BLaER1 treated with 17β-estradiol and CSF1 and Interleukin-3, amounts not matched to agents 10 nM and 100 nM (cell line): ENCODE data around the gene CEP170B.

Experiments used
- H3K27ac ChIP-seq, 11 experiments: shearing (Covaris generic); formaldehyde crosslinking; 2 replicates each; pipeline ENCODE4 v1.8.1; 2022
- H3K27me3 ChIP-seq, 11 experiments: shearing (Covaris generic); formaldehyde crosslinking; 2 replicates each; pipeline ENCODE4 v1.8.1; 2022
- H3K36me3 ChIP-seq, 11 experiments: shearing (Covaris generic); formaldehyde crosslinking; 2 replicates each; pipeline ENCODE4 v1.8.1; 2022
- H3K4me1 ChIP-seq, 10 experiments: shearing (Covaris generic); formaldehyde crosslinking; 2 replicates each; pipeline ENCODE4 v1.8.1; 2022
- H3K4me2 ChIP-seq, 11 experiments: shearing (Covaris generic); formaldehyde crosslinking; 2 replicates each; pipeline ENCODE4 v1.8.1; 2022
- H3K4me3 ChIP-seq, 10 experiments: shearing (Covaris generic); formaldehyde crosslinking; 2 replicates each; pipeline ENCODE4 v1.8.1; 2022
- H3K9ac ChIP-seq, 11 experiments: shearing (Covaris generic); formaldehyde crosslinking; 2 replicates each; pipeline ENCODE4 v1.8.1; 2022
- H3K9me3 ChIP-seq, 11 experiments: shearing (Covaris generic); formaldehyde crosslinking; replicated peaks in 1 of 11; 2 replicates each; pipeline ENCODE4 v1.8.1; 2022
- H4K20me1 ChIP-seq, 11 experiments: shearing (Covaris generic); formaldehyde crosslinking; 2 replicates each; pipeline ENCODE4 v1.8.1; 2022
- Cebpa-rat ChIP-seq, 11 experiments: shearing (Covaris generic); IDR thresholded peaks; 2 replicates each; pipeline ENCODE4 v1.8.1; 2022

CEP170B gene

DNA sequence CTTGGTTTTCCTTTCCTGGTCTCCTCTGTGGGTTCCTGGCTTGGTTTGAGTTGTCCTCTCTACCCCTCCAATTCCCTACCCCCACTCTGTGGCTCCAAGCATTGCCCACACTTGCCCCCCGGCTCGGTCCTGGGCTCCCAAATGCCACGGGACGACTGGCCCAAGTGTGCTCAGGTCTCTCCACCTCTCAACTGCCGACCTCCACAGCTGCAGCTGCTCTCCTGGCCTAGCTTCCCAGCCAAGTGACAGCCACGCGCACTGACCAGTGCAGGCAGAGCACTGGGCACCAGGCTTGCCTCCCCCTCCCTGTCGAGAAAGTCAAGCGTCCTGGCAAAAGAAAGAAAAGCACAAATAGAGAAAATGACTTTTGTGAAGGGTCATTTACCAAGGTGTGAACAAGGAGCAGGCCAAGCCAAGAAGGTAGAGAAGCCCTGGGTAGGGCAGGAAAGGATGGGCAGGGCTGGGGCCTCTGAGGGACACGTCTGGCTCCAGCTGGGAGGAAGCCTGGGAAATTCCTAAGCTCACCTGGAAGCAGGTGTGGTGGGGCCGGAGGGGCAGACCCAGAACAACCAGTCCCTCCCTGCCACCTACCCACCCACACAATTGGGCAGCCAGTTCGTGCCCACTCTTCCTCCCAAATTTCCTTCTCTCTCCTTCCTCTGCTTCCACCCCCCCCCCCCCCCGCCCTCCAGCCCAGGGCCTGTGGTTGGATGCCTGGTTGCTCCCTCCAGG lies 1.8 kb upstream of the CEP170B start:
- no peaks in the 10 kb centered on the region; a peak in 1 of 22 replicates for H3K36me3 ChIP-seq
- no peak overlapping the region for H3K27ac ChIP-seq
- H3K4me1 ChIP-seq: peaks cover 8 to 24% (median 14%) of the 10 kb centered on the region in 10 experiments; a peak in 19 of 20 replicates
- H3K9ac ChIP-seq: no peak overlapping the region
- peaks cover 4 to 44% (median 26%) of the 10 kb centered on the region in 11 experiments; a peak in 20 of 22 replicates for H4K20me1 ChIP-seq
- H3K9me3 ChIP-seq: peaks cover 0 to 24% (median 0%) of the 10 kb centered on the region in 11 experiments; a peak in 10 of 22 replicates
- no peak for TF ChIP-seq Cebpa-rat (IDR thresholded peaks at IDR 0.05)
- H3K4me3 ChIP-seq: no peak overlapping the region
- H3K27me3 ChIP-seq: peaks cover 48 to 63% (median 61%) of the 10 kb centered on the region in 11 experiments
- H3K4me2 ChIP-seq: no peak overlapping the region

DNA sequence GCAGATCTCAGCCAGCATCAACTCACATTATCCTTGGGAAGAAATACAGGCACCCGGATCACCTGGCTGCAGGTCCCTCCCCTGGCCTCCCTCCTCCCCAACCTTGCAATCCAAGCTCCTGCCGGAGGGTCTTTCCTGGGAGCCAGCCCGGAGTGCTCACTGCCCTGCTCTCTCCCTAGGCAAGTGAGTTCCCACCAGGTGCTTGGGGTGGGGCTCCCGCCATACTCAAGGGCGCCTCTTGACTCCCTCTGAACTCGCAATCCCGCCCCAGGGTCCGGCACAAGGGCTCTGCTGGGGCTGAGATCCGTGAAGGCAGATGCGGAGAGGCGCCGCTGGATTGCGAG lies 1.2 kb upstream of the CEP170B start:
- H4K20me1 ChIP-seq: peaks cover 10 to 50% (median 30%) of the 10 kb centered on the region in 11 experiments; a peak in 20 of 22 replicates
- peaks cover 48 to 69% (median 62%) of the 10 kb centered on the region in 11 experiments for H3K27me3 ChIP-seq
- no peak overlapping the region for H3K9ac ChIP-seq
- TF ChIP-seq Cebpa-rat (IDR thresholded peaks at IDR 0.05): no peak
- H3K9me3 ChIP-seq: peaks cover 0 to 24% (median 0%) of the 10 kb centered on the region in 11 experiments; a peak in 10 of 22 replicates
- H3K4me2 ChIP-seq: peak overlapping the region in 3 of 11 experiments; percentile 71 to 91 (median 83); a peak in 3 of 22 replicates
- peaks cover 0 to under 1% (median 0%) of the 10 kb centered on the region in 11 experiments; a peak in 1 of 22 replicates for H3K36me3 ChIP-seq
- no peak overlapping the region for H3K27ac ChIP-seq
- H3K4me1 ChIP-seq: peaks cover 8 to 27% (median 14%) of the 10 kb centered on the region in 10 experiments; a peak in 19 of 20 replicates
- H3K4me3 ChIP-seq: peak overlapping the region in 2 of 10 experiments; percentile 84 to 85; a peak in 3 of 20 replicates

DNA sequence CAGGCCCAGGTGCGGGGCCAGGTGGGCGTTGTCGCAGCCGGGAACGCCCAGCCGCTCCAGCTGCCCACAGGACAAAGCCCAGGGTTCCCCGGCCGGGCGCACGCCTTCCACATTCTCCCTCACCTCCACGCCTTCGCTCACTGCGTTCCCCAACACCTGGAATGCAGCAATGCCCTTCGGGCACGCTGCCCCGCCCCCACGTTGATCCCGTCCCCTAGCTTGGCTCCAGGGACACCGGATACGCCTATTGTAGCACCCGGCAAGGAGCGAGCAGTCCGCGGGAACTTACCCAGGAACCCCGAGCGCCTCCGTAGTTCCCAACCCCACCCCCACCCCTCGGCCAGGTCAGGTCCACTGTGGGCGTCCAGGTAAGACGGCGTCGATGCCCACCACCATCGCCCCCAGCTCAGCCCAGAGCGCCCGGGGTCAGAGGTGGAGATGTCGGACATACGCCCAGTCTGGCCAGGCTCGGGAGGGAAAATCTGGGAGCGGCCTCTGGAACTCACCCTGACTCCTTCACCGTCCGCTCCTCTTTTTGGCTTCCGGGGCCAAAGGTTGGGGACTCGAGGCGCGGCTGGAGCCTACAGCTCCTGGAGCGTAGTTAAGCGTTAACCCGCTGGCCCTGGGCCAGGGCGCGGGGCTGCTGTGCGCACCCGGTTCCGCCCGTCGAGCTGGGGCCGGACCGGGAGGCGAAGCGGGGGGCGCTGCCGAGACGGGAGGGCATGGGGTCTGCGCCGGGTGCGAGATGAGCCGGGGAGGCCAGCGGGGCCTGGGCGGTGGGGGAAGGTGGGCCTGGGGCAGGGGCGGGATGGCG lies 594 bp upstream of the CEP170B start:
- TF ChIP-seq Cebpa-rat (IDR thresholded peaks at IDR 0.05): no peak
- Histone ChIP-seq H3K4me2 (peak overlapping the region; percentile 71 to 99 (median 84)), H3K4me1 (peaks cover 8 to 27% (median 14%) of the 10 kb centered on the region in 10 experiments; a peak in 19 of 20 replicates), H3K4me3 (peak overlapping the region; percentile 43 to 85 (median 57)), H3K27me3 (peaks cover 48 to 74% (median 62%) of the 10 kb centered on the region in 11 experiments), H3K36me3 (peaks cover 0 to 6% (median 0%) of the 10 kb centered on the region in 11 experiments; a peak in 2 of 22 replicates), H3K27ac (no peak overlapping the region), H3K9me3 (peaks cover 0 to 22% (median 0%) of the 10 kb centered on the region in 11 experiments; a peak in 10 of 22 replicates), H4K20me1 (peaks cover 15 to 56% (median 36%) of the 10 kb centered on the region in 11 experiments; a peak in 20 of 22 replicates), H3K9ac (peak overlapping the region in 3 of 11 experiments; percentile 25 to 45 (median 29); a peak in 4 of 22 replicates)

DNA sequence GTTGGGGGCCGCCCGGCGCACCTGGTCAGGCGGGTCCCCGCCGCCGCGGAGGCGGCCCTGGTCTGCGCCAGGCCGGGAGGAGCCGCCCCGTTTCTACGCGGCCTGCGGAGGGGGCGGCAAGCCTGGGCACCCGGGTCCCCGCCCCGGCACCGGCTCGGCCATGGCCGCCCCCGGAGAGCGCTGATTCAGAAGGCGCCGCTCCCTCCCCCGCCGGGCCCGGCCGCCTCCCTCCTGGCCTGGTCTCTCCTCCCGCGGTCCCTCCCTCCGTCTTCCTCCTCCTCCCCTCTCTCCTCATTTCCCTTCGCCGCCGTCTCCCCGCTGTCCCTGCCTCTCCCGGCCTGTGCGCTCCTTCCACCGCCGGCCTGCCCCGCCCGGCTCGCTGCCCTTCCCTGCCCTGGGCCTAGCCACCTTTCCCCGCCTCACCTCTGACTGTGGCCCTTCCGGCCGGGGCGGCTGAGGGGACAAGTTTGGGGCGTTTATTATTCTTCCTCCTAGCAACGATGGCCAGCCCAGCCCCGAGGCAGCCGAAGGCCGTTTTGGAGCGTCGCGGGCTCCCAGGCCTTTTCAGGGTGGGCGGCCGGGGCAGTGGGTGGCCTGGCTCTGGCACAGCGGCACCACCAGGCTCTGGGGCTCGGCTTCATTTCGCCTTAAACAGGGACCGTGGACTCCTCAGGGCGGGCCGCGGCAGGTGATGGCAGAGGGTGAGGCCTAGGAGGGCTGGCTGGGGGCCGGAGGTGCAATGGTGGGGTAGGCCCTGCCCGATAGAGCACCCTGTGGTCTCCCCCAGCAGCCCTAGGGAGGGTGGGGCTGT lies 768 bp downstream of the CEP170B start:
- Histone ChIP-seq H3K4me1 (peaks cover 8 to 27% (median 14%) of the 10 kb centered on the region in 10 experiments; a peak in 19 of 20 replicates), H3K4me2 (peak overlapping the region; percentile 91 to 100 (median 99)), H3K36me3 (peaks cover 0 to 11% (median 0%) of the 10 kb centered on the region in 11 experiments; a peak in 2 of 22 replicates), H3K27ac (peak overlapping the region in 4 of 11 experiments; percentile 47 to 76 (median 67); a peak in 8 of 22 replicates), H3K9me3 (peaks cover 0 to 9% (median 0%) of the 10 kb centered on the region in 11 experiments; a peak in 10 of 22 replicates), H3K4me3 (peak overlapping the region; percentile 65 to 93 (median 74)), H4K20me1 (peaks cover 20 to 65% (median 44%) of the 10 kb centered on the region in 11 experiments; a peak in 20 of 22 replicates), H3K9ac (peak overlapping the region; percentile 60 to 88 (median 75)), H3K27me3 (peaks cover 48 to 74% (median 62%) of the 10 kb centered on the region in 11 experiments)
- no peak for TF ChIP-seq Cebpa-rat (IDR thresholded peaks at IDR 0.05)

DNA sequence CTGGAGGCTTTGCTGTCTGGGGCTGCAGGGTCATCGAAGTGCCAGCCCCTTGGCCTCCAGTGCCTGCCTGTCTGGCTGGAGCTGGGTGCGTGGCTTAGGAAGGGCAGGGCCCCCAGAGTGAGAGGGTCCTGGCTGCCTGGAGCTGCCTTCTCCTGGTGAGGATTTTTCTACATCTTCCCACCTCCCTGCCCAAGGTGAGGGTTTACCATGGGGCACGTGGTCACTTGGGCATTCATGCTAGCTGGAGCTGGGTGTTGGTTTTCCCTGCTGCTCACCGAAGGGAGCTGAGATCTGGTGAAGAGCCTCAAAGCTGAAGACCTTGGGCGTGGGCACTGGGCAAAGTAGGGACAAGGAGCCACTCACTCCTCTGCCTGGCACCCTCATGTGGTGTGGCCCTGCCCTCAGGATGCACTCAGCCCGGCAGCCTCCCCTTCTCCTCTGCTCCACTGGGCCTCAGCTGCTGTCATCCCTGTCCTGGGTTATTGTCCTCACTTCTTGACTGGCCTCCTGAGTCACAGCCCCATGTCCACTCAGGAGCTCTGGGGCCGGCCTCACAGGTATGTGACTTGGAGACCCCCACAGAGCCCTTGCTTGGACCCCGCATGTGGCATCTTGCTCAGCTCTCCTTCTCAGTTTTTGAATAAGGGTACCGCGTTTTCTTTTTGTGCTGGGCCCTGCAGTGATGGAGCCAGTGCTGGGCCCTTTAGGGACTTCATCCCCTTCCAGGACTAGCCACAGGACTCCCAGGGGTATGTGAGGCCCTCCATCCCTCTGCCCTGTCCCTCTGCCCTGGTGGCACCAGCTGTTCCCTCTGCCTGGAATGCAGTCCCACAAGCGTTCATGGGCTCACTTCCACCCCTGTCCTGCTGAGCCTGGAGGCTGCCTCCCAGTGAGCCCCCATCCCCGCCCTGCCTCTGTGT lies 1.6 kb downstream of the CEP170B start:
- no peak for TF ChIP-seq Cebpa-rat (IDR thresholded peaks at IDR 0.05)
- no peaks in the 10 kb centered on the region for H3K9me3 ChIP-seq
- H3K4me3 ChIP-seq: peak overlapping the region in 9 of 10 experiments; percentile 65 to 93 (median 75); a peak in 15 of 20 replicates
- H3K36me3 ChIP-seq: peaks cover 0 to 11% (median 0%) of the 10 kb centered on the region in 11 experiments; a peak in 2 of 22 replicates
- H3K9ac ChIP-seq: peak overlapping the region in 6 of 11 experiments; percentile 74 to 88 (median 78); a peak in 11 of 22 replicates
- peaks cover 48 to 74% (median 61%) of the 10 kb centered on the region in 11 experiments for H3K27me3 ChIP-seq
- H4K20me1 ChIP-seq: peaks cover 20 to 73% (median 44%) of the 10 kb centered on the region in 11 experiments; a peak in 20 of 22 replicates
- H3K4me2 ChIP-seq: peak overlapping the region; percentile 91 to 100 (median 99)
- H3K27ac ChIP-seq: peak overlapping the region in 2 of 11 experiments; percentile 67 to 76; a peak in 2 of 22 replicates
- H3K4me1 ChIP-seq: peaks cover 8 to 27% (median 14%) of the 10 kb centered on the region in 10 experiments; a peak in 19 of 20 replicates

DNA sequence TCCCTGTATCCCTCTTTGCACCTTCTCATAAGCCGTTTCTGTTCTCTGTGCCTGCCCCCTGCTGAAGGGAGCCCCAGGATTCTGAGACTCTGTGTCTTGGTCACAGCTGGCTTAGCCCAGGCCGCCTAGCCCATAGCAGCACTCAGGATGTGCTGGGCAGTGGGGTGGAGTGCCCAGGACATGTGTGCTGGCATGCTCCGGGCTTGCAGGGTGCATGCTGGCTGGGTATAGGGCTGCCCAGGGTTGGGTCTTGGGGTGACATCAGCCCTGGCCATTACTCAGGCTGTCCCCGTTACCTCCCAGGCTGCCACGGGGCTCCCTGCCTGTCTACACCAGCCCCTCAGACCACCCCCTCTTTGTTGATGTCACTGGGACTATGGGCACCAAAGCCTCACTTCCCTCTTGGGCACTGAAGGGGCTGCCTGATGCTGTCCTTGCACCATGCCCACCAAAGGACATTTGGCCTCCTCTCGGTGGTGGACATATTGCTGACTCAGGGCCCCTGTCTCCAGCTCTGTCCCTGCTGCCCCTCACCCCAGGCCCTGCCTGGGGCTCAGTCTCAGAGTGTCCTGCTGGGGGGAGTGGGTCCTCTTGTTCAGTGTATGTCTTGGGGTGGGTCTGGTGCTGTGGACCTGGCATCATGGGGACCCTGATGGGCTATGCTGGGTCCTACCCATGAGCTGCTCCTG lies 2.4 kb downstream of the CEP170B start:
- peak overlapping the region in 3 of 11 experiments; percentile 7 to 95 (median 91); a peak in 3 of 22 replicates for H3K4me2 ChIP-seq
- no peak overlapping the region for H3K4me3 ChIP-seq
- TF ChIP-seq Cebpa-rat (IDR thresholded peaks at IDR 0.05): no peak
- H3K9me3 ChIP-seq: no peaks in the 10 kb centered on the region
- H3K9ac ChIP-seq: no peak overlapping the region; a peak in 1 of 22 replicates
- H3K27ac ChIP-seq: no peak overlapping the region
- peaks cover 46 to 68% (median 55%) of the 10 kb centered on the region in 11 experiments for H3K27me3 ChIP-seq
- peaks cover 13 to 30% (median 18%) of the 10 kb centered on the region in 10 experiments for H3K4me1 ChIP-seq
- H3K36me3 ChIP-seq: peaks cover 0 to 11% (median 0%) of the 10 kb centered on the region in 11 experiments; a peak in 2 of 22 replicates
- H4K20me1 ChIP-seq: peaks cover 20 to 81% (median 44%) of the 10 kb centered on the region in 11 experiments; a peak in 20 of 22 replicates
